GM12892 (cell line): ENCODE results near the gene TMEM235.

Experiments used
- DNase-seq: peaks from one replicate; pipeline ENCODE4 v3.0.0; 2011; ENCODE audit not compliant: insufficient read length
- FAIRE-seq: peaks from 2 replicates; lab custom pipeline; 2011; peaks lifted over from hg19 to GRCh38; lab: Jason Lieb, UNC
- POLR2A ChIP-seq: IDR thresholded peaks from 2 replicates; pipeline ENCODE4 v1.6.1; 2011; ENCODE audit warnings: low read depth, low read length, control low read depth
- POLR2AphosphoS5 ChIP-seq: IDR thresholded peaks from 2 replicates; pipeline ENCODE4 v1.6.1; 2011; ENCODE audit warnings: low read depth, low read length, control low read depth
- TAF1 ChIP-seq: IDR thresholded peaks from 2 replicates; pipeline ENCODE4 v1.6.1; 2011; ENCODE audit warnings: low read depth, mild to moderate bottlenecking, control low read depth, low read length, borderline replicate concordance

TMEM235 gene

DNA sequence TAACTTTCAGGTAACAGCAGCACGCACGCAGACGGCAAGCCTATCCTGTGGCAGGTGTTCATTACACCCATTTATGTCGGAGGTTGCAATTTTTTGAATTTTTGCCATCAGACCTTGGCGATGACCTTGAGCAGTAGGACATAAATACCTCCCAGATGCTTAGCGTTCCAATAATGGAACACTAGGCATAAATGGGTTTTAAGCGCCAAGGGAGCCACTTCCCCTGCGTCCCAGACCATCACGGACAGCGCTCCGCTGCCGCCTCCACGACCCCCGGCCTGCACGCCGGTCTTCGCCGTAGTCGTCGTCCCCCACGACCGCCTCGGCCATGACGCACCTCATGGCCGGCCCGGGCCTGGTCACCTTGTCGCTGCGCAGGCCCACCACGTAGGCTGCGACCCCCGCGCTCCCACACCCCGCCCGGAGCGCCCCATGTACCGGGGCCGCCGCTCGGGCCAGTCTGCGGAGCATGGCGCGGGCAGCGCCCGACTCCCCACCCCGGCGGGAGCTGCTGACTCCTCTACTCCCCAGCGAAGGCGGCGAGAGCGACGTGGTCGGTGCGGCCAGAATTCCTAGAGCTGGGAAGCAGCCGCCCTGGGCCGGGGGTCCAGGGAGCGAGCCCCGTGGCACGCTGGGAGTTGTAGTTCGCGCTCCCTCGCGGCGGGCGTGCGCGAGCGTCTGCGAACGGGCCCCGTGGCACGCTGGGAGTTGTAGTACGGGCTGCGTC lies 22.7 kb downstream of the TMEM235 start:
- FAIRE-seq (peak; percentile 97), DNase-seq (peak; percentile 83)
- no peak for TF ChIP-seq POLR2A
- no peak for TF ChIP-seq TAF1

DNA sequence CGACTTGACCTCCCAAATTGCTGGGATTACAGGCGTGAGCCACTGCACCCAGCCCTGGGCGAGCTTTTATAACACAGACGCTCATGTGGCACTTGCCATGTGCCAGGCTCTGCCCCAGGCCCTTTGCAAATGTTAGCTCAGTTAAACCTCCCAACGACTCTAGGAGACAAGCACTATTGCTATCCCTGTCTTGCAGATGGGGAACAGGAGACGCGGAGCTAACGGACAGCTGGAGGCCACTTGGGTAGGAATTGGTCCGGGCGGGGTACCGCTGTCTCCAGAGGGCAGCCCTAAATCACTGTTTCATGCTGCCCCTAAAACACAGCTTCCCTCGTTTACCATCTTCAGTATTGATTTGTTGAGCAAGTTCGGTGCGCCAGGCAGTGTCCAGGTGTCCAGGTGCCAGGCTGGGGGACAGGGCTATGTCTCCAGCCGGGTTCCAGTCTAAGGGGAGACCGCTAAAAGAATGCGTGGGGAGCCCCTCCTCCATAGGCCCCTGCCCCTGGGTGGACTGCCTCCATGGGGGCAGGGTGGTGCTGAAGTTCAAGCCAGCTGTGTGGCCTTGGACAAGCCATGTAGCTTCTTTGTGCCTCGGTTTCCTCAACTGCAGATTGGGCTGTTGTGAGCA lies 23.7 kb downstream of the TMEM235 start:
- no peak for TF ChIP-seq POLR2A
- TF ChIP-seq POLR2AphosphoS5, result no peak
- TF ChIP-seq TAF1, result no peak
- FAIRE-seq, result no peak
- DNase-seq, result no peak

DNA sequence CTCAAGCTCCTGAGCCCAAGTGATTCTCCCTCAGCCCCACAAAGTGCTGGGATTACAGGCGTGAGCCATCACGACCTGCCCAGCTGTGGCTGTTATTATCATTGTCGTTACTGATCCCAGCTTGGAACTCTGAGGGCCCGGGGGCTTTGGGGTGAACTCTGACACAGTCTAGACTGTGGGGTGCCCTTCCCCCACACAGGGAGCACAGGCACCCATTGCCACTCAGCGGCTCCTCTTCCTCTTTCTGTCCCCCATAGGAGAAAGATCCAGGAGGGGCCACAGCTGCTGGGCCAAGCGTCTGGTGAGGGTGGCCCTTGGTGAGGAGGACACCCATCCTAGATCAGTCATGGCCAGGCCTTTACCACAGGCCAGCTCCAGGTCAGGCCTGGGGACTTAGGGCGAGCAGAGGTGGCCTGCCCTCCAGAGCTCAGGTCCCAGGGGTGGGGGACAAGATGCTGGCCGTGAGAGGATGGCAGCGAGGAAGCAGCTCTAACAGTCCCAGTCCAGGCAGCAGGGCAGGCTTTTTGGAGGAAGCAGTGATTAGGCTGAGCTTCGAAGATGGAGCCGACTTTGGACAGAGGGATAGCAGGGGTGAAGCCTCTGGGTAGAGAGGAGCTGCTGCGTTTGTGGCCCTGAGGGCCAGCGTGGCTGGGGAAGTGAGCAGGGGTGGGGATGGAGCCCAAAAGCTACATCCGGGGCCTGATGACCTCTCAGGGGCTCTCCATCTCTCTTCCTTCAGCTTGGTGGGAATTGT lies 24.7 kb downstream of the TMEM235 start:
- DNase-seq, result no peak
- TF ChIP-seq POLR2A (no peak), TAF1 (no peak), POLR2AphosphoS5 (no peak)
- no peak for FAIRE-seq

DNA sequence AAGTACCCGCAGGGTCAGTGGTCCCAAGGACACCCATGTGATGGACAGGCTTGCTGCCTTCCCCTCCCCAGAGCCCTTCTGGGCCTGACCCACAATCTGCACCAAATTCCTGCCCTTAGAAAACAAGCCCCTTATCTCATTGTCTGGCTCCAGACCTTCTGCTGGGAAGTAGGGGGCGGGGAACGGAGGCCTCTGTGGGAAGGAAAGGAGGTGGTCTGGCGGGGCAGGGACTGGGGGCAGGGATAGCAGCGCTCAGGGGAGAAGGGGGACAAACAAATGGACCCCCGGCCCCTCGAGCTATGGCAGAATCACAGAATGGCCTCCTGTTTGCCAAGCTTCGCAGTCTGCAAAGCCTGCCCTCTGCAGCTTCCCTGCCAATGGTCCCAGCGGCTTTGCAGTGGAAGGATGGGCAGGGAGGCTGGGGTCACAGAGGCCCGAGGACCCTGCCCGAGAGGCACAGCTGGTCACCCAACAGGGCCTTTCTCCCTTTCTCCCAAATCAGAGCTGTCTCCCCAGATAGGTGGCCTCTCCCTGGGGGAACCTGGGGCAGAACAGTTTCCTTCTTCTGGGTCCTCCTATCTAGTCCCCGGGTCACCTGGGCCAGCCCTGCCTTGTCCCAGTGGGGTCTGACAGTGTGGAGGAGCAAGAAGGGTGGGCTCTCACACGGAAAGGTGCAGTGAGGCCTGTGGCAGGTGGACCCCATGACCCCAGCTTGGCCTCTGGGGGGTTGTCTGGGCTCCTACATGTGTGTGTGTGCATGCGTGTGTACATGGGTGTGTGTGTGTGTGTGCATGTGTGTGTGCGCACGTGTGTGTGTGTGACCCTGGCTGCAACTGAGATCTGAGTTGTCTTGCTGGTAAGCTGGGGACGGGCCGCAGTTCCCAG lies 25.5 kb downstream of the TMEM235 start:
- no peak for DNase-seq
- FAIRE-seq, result no peak
- no peak for TF ChIP-seq POLR2AphosphoS5
- no peak for TF ChIP-seq POLR2A
- no peak for TF ChIP-seq TAF1

DNA sequence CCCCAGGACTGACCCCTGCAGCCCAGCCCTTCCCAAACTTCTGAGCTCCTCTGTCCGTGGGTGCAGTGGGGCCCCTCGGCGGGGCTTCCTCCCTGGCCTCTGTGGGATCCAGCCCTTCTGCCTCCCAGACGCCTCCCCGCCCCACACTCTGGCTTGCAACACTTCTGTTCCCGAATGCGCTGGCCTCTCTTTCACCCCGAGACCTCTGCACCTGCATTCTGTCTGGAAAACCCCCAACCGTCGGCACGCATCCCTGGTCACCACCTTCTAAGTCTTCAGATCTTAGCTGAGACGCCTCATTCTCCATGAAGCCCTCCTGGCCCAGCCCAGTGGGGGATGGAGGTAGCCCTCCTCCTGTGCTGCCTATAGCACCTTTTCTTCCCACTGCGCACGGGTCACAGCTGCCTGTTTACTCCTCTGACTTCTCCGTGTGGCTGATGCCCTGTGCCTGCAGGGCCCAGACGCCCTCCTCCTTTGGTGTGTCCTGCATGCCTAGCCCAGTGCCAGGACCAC lies 26.4 kb downstream of the TMEM235 start:
- no peak for FAIRE-seq
- TF ChIP-seq POLR2AphosphoS5, result no peak
- DNase-seq, result no peak

DNA sequence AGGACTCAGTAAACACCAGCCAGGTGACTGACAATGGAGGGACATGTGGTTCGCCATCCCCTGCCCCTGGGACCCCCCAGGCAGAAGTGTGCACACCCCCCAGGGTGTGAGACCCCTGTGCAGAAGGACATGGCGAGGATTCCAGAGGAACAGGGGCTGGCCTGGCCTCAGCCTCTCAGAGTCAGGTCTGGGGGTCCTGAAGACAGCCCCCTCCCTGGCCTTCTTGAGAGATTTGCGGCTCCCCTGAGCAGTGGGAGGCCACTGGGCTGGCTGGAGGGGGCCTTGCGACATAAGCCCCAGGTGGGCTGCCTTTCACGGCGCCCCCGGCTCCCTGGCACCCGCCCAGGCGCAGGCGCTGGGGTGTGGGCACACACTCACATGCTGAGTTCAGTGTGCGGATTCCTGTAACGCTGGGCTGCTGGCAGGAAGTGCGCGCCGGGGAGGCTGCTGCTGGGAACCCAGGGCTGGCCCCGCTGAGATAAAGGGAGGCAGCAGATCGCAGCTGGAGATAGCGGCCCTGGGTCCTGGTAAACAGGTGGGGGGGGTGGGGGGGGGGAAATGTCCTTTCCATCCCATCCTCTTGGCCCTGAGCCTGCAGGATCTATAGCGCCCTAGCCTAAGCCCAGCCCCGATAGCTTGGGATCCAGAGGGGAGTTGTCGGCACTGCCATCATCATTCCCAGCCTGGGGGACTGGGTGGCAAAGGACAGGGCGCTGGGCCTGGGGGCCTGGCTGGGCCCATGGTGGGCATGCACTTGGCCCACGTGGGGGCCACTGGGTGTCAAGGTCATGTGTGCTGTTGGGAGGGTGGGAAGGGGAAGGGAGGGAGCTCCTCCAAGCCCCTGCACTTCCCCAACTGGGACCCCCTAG lies 27.1 kb downstream of the TMEM235 start:
- no peak for DNase-seq
- FAIRE-seq, result no peak
- no peak for TF ChIP-seq POLR2AphosphoS5
- TF ChIP-seq TAF1, result no peak
- TF ChIP-seq POLR2A, result no peak

DNA sequence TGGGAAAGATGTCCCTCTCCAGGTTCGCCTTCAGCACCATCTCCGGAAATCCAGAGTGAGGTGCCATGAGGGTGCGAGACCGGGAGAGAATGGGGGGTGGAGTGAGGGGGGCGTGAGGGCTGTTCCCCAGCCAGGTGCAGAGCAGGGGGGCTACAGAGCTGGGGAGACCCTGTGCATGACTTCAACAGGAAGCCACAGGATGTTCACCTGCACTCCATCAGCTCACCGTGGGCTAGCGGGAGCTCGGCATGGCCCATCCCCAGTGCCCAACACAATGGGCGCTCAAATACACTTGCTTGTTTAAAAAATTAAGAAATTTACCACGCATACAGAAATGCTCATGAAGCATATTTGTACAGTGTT lies 27.7 kb downstream of the TMEM235 start:
- no peak for DNase-seq
- no peak for FAIRE-seq

DNA sequence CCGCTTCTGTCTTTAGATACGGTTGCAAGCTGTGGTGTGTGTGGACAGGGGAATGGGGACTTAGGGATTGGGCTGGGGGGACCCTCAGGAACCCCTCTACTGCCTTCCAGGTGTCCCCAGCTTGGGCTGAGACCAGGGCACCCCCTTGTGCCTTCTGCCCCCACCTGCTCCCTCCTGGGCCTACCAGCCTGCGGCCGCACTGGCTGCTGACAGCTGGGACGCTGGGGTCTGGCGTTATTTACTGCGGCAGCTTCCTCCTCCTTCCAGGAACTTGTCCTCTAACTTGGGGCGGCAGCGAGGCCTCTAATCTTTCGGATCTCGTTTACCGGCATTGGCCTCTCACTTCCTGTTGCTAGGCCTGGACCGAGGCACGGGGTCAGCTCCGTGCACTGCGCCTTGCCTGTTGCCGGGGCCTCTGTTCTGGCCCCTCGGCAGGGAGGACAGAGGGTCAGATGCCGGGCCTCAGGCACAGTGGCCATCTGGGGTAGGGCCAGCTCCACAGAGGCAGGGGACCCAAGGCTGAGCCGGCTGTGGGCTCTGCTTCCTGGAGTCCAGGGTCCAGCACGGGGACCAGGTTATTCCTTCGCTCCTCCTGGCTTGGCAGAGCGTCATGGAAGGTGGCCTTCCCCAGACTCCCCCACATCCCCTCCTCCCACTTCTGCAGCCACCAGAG lies 31.8 kb downstream of the TMEM235 start:
- DNase-seq (no peak), FAIRE-seq (no peak)

More for the DNA sequence above, 27.7 kb downstream of the TMEM235 start:
- TF ChIP-seq TAF1 (no peak), POLR2AphosphoS5 (no peak), POLR2A (no peak)

DNA sequence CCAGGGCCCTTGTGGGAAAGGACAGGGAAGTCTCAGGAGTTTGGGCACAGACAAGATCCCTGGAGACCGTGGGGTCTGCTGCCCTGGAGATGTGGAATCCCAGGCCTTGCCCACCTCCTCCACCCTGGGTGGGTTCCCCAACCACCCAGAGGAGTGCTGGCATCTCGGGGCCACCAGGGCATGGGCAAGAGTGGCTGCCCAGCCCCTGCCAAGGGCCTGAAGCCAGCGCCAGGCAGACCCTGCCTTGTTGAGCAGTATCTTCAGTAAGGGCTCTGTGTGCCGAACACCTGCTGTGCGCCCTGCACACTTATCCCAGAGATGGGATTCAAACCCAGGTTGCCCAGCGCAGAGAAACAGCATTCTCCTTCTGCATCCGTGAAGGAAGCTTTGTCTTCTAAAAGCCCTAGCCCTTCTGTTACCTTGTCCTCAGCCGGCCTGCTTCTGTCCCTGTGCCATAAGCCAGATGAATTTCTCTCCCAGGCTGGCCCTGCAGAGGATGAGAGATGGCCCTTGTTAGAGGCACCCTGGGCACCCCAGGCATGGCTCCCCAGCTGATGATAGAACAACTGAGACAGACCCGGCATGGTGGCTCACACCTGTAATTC lies 32.4 kb downstream of the TMEM235 start:
- no peak for DNase-seq
- FAIRE-seq, result no peak
- TF ChIP-seq POLR2A (no peak), POLR2AphosphoS5 (no peak), TAF1 (no peak)

More for the DNA sequence above, 31.8 kb downstream of the TMEM235 start:
- TF ChIP-seq POLR2AphosphoS5 (no peak), TAF1 (no peak), POLR2A (no peak)

DNA sequence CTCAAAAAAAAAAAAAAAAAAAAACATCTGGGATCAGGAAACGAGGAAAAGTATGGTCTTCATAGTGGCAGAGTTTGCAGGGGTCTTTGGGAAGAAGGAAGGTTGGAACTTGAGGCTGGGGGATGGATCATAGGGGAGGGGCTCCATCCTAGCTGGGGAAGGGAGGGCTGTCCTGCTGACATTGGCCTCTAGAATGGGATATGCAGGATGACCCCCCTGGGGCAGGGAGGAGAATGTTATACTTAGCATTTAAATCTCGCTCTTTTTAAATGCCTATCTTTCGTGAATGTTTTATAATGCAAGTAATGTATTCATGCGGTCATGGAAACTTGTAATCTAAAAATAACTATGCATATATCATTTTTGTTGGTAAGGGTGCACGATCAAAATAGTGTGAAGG lies 33.2 kb downstream of the TMEM235 start:
- FAIRE-seq, result no peak
- TF ChIP-seq TAF1, result no peak
- no peak for TF ChIP-seq POLR2A
- TF ChIP-seq POLR2AphosphoS5, result no peak

More for the DNA sequence above, 33.2 kb downstream of the TMEM235 start:
- DNase-seq, result no peak
